Measurements from ENCODE around the gene KCNH4. TPM values are rescaled to one million over a fixed set of nuclear protein-coding genes. Genes with fewer than 3 reads are reported as not detected.

Gene KCNH4
- total RNA-seq, 2 experiments from 2014 or later = 0.05 to 0.08 TPM

GRCh38 chr17:42182927-42183734 lies 2.2 kb upstream of the KCNH4 start:
- no peak for DNase-seq
- peak overlapping the region; percentile 93 for H3K4me3 Mint-ChIP-seq
- H3K9me3 Mint-ChIP-seq = no peaks in the 10 kb centered on the region
- peaks cover 20% of the 10 kb centered on the region for H3K27me3 Mint-ChIP-seq
- no peaks in the 10 kb centered on the region for H3K36me3 Mint-ChIP-seq (ENCODE audit: low read depth)
- ChIA-PET POLR2A (interaction anchor here (0.6 to 3.0 kb wide), 4 partner anchors 11 to 163 kb away, joined by 3 to 27 read pairs (median 3); partner anchors contain the start of genes GHDC and NKIRAS2), CTCF (interaction anchor here (0.6 to 3.6 kb wide), 8 partner anchors 11 to 518 kb away, joined by 3 to 24 read pairs (median 3); partner anchors contain the start of gene GHDC)
- peaks cover 58% of the 10 kb centered on the region for H3K4me1 Mint-ChIP-seq
- H3K27ac Mint-ChIP-seq = peak overlapping the region; percentile 85

DNA sequence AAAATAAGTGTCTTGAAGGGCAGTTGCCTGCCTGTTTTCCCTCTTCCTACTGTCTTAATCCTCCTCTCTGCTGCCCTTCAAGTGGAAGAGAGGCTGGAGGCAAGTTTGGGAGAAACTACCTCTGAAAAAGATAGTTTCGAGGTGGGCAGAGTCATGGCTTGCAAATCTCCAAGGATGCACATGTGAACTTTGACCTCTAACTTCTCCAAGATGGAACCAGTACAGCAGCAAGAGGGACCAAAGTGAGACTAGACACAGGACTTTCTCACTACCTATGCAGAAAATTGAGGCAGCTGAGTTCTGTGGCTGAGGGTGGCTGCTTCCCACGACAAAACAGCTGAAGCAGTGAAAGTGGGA lies 887 bp upstream of the KCNH4 start:
- Mint-ChIP-seq H3K4me1 (peaks cover 63% of the 10 kb centered on the region), H3K36me3 (ENCODE audit: low read depth) (no peaks in the 10 kb centered on the region), H3K27me3 (peaks cover 22% of the 10 kb centered on the region), H3K4me3 (peak overlapping the region; percentile 56), H3K9me3 (no peaks in the 10 kb centered on the region), H3K27ac (no peak overlapping the region)
- DNase-seq = no peak
- ChIA-PET POLR2A (interaction anchor here (1.0 to 4.1 kb wide), 9 partner anchors 9 to 289 kb away, joined by 3 to 26 read pairs (median 5); partner anchors contain the start of genes CNP, DNAJC7, KAT2A and RAB5C), CTCF (interaction anchor here (0.6 to 2.3 kb wide), 24 partner anchors 10 to 519 kb away, joined by 3 to 38 read pairs (median 3); partner anchors contain the start of genes DHX58, DNAJC7, GHDC and RAB5C)

GRCh38 chr17:42180411-42180921 lies 476 bp downstream of the KCNH4 start:
- ChIA-PET POLR2A (interaction anchor here (0.5 to 4.1 kb wide), 10 partner anchors 10 to 325 kb away, joined by 3 to 26 read pairs (median 5); partner anchors contain the start of genes CNP, DNAJC7, RAB5C and STAT3), CTCF (interaction anchor here (0.8 to 2.3 kb wide), 9 partner anchors 14 to 160 kb away, joined by 3 to 38 read pairs (median 6); partner anchors contain the start of genes DHX58, GHDC, NKIRAS2 and RAB5C)
- H3K4me1 Mint-ChIP-seq = peaks cover 63% of the 10 kb centered on the region
- DNase-seq = no peak
- peaks cover 22% of the 10 kb centered on the region for H3K27me3 Mint-ChIP-seq
- H3K9me3 Mint-ChIP-seq = no peaks in the 10 kb centered on the region
- H3K27ac Mint-ChIP-seq = no peak overlapping the region
- no peaks in the 10 kb centered on the region for H3K36me3 Mint-ChIP-seq (ENCODE audit: low read depth)
- H3K4me3 Mint-ChIP-seq = no peak overlapping the region

DNA sequence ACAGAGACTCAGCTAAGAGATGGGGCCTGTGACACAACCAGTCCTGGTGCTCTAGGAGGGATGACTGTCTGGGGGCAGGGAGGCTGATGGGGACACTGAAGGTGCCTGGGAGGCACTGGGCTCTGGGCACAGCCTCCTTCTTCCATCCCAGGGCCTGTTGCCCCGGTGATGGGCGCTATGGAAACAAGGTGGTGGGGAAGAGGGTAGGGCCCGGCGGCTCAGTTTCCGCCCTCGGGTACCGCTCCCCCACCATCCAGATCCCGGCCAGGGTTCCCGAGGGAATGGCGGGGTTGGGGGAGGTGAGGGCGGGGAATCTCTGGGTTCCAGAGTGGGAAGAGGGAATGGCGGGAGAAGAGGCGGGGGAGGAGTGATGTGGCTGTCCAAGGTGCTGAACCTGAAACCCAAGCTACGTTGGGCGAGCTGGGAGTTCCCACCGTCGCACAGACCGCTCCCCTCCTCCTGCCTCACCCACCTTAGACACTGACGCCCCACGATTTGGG lies 981 bp downstream of the KCNH4 start:
- Mint-ChIP-seq H3K27ac (no peak overlapping the region), H3K4me1 (peaks cover 62% of the 10 kb centered on the region), H3K9me3 (no peaks in the 10 kb centered on the region), H3K4me3 (no peak overlapping the region), H3K27me3 (peaks cover 22% of the 10 kb centered on the region), H3K36me3 (ENCODE audit: low read depth) (no peaks in the 10 kb centered on the region)
- DNase-seq = peak; percentile 39
- ChIA-PET CTCF (interaction anchor here (0.8 to 2.2 kb wide), 5 partner anchors 14 to 163 kb away, joined by 3 to 8 read pairs (median 3); partner anchors contain the start of genes DNAJC7, GHDC and NKIRAS2), POLR2A (interaction anchor here (0.5 to 4.1 kb wide), 10 partner anchors 11 to 325 kb away, joined by 3 to 26 read pairs (median 5); partner anchors contain the start of genes CNP, DNAJC7, RAB5C and STAT3)

GRCh38 chr17:42179335-42179734 lies 1.6 kb downstream of the KCNH4 start:
- ChIA-PET CTCF (interaction anchor here (0.7 to 1.6 kb wide), 4 partner anchors 15 to 162 kb away, joined by 3 to 8 read pairs (median 3); partner anchors contain the start of genes DNAJC7 and GHDC), POLR2A (interaction anchor here (0.8 to 4.1 kb wide), 5 partner anchors 14 to 209 kb away, joined by 3 to 26 read pairs (median 4); partner anchors contain the start of genes DHX58, DNAJC7, RAB5C and STAT3)
- no peak overlapping the region for H3K27ac Mint-ChIP-seq
- H3K4me1 Mint-ChIP-seq = peaks cover 58% of the 10 kb centered on the region
- no peaks in the 10 kb centered on the region for H3K9me3 Mint-ChIP-seq
- no peak overlapping the region for H3K4me3 Mint-ChIP-seq
- DNase-seq = no peak
- H3K27me3 Mint-ChIP-seq = peaks cover 23% of the 10 kb centered on the region
- no peaks in the 10 kb centered on the region for H3K36me3 Mint-ChIP-seq (ENCODE audit: low read depth)

- peak; percentile 37 for DNase-seq
- Mint-ChIP-seq H3K4me3 (no peak overlapping the region), H3K36me3 (ENCODE audit: low read depth) (no peaks in the 10 kb centered on the region), H3K4me1 (peaks cover 55% of the 10 kb centered on the region), H3K27ac (no peak overlapping the region), H3K27me3 (peaks cover 23% of the 10 kb centered on the region), H3K9me3 (no peaks in the 10 kb centered on the region)
- CTCF ChIA-PET = interaction anchor here (0.7 to 1.6 kb wide), 3 partner anchors 15 to 162 kb away, joined by 3 to 8 read pairs (median 3); partner anchors contain the start of genes DNAJC7 and GHDC
- POLR2A ChIA-PET = interaction anchor here (1.8 to 4.1 kb wide), 2 partner anchors 24 to 66 kb away, joined by 4 to 26 read pairs; partner anchors contain the start of genes DHX58 and RAB5C
Observed at GRCh38 chr17:42178817-42179216, 2.1 kb downstream of the KCNH4 start.

GRCh38 chr17:42177684-42178083 lies 3.3 kb downstream of the KCNH4 start:
- ChIA-PET POLR2A (interaction anchor here (1.8 kb wide), 1 partner anchor 65 kb away, joined by 4 read pairs; the partner anchor contains the start of gene DHX58), CTCF (no interaction called here)
- Mint-ChIP-seq H3K4me3 (no peak overlapping the region), H3K27ac (no peak overlapping the region), H3K9me3 (no peaks in the 10 kb centered on the region), H3K4me1 (peaks cover 44% of the 10 kb centered on the region), H3K36me3 (ENCODE audit: low read depth) (no peaks in the 10 kb centered on the region), H3K27me3 (peaks cover 23% of the 10 kb centered on the region)
- DNase-seq = no peak

GRCh38 chr17:42174126-42174783 lies 6.7 kb downstream of the KCNH4 start:
- Mint-ChIP-seq H3K4me1 (peaks cover 17% of the 10 kb centered on the region), H3K9me3 (no peaks in the 10 kb centered on the region), H3K36me3 (ENCODE audit: low read depth) (no peaks in the 10 kb centered on the region), H3K27me3 (peaks cover 8% of the 10 kb centered on the region), H3K27ac (no peak overlapping the region), H3K4me3 (no peak overlapping the region)
- DNase-seq = no peak
- POLR2A ChIA-PET = no interaction called here
- CTCF ChIA-PET = no interaction called here

DNA sequence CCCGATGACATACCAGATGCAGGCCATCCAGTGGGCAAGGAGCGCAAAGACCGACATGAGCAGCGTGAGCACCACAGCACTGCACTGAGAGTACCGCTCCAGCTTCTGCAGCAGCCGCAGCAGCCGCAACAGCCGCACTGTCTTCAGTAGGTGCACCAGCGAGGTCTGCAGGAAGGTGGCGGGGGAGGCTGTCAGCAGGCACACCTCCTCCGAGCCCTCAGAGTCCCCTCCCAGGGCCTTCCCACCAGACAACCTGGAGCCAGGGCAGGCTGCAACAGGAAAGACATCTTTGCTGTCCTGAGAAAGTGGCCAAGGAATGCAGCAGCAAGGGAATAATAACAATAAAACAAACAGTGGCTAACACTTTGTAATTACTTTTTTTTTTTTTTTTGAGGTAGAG lies 9.1 kb downstream of the KCNH4 start:
- no peak overlapping the region for H3K27ac Mint-ChIP-seq
- peaks cover 1% of the 10 kb centered on the region for H3K27me3 Mint-ChIP-seq
- H3K4me3 Mint-ChIP-seq = no peak overlapping the region
- ChIA-PET CTCF (no interaction called here), POLR2A (no interaction called here)
- no peaks in the 10 kb centered on the region for H3K36me3 Mint-ChIP-seq (ENCODE audit: low read depth)
- no peak for DNase-seq
- peaks cover 1% of the 10 kb centered on the region for H3K4me1 Mint-ChIP-seq
- no peaks in the 10 kb centered on the region for H3K9me3 Mint-ChIP-seq

DNA sequence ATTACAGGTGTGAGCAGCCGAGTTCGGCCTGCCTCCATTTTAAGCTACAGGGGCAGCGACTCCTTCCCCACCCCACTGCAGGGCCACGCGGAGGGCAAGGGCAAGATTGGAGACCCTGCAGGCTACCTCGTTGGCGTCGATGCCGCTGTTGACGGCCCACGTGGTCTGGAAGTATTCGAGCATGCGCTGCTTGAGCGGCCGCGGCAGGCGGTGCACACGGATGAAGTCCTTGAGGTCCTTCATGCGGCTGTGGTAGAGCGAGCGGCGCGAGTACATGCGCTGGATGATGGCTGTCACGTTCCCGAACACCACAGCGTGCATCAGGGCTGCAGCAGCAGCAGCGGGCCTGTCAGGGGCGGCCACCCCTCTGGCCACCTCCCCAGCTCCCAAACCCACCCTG lies 11.6 kb downstream of the KCNH4 start:
- DNase-seq = no peak
- H3K9me3 Mint-ChIP-seq = no peaks in the 10 kb centered on the region
- H3K27ac Mint-ChIP-seq = no peak overlapping the region
- H3K27me3 Mint-ChIP-seq = no peaks in the 10 kb centered on the region
- H3K36me3 Mint-ChIP-seq (ENCODE audit: low read depth) = no peaks in the 10 kb centered on the region
- ChIA-PET POLR2A (no interaction called here), CTCF (no interaction called here)
- H3K4me1 Mint-ChIP-seq = no peaks in the 10 kb centered on the region
- H3K4me3 Mint-ChIP-seq = no peak overlapping the region

GRCh38 chr17:42167807-42168206 lies 13.1 kb downstream of the KCNH4 start:
- H3K9me3 Mint-ChIP-seq = no peaks in the 10 kb centered on the region
- H3K4me1 Mint-ChIP-seq = no peaks in the 10 kb centered on the region
- POLR2A ChIA-PET = no interaction called here
- no peak overlapping the region for H3K27ac Mint-ChIP-seq
- no peak overlapping the region for H3K4me3 Mint-ChIP-seq
- no peaks in the 10 kb centered on the region for H3K36me3 Mint-ChIP-seq (ENCODE audit: low read depth)
- no peak for DNase-seq
- H3K27me3 Mint-ChIP-seq = no peaks in the 10 kb centered on the region
- CTCF ChIA-PET = no interaction called here

- ChIA-PET POLR2A (no interaction called here), CTCF (interaction anchor here (0.6 kb wide), 1 partner anchor 208 kb away, joined by 5 read pairs; no protein-coding TSS in a partner anchor)
- Mint-ChIP-seq H3K9me3 (no peaks in the 10 kb centered on the region), H3K36me3 (ENCODE audit: low read depth) (no peaks in the 10 kb centered on the region), H3K27me3 (no peaks in the 10 kb centered on the region), H3K27ac (no peak overlapping the region), H3K4me3 (no peak overlapping the region), H3K4me1 (no peaks in the 10 kb centered on the region)
- no peak for DNase-seq
Observed at GRCh38 chr17:42166196-42166763, 14.7 kb downstream of the KCNH4 start.
